GM12878 (cell line): ENCODE results near the gene STK11. TPM values are rescaled to one million over a fixed set of nuclear protein-coding genes. Genes with fewer than 3 reads are reported as not detected.

Experiments used
- ATAC-seq: fragments of 200-7000 bp; cut with Tn5 transposase; 3 replicates; pipeline ENCODE4 v1.9.1; 2020; ENCODE audit warnings: mild to moderate bottlenecking, moderate library complexity
- BruUV-seq: library from RNA; stranded (reverse); fragments of 400-500 nt; replicated peaks from 2 replicates; lab custom pipeline; 2021; lab: Mats Ljungman, UMichigan
- CTCF ChIA-PET: fragments of 300-600 bp; sonication (Branson Sonifier 250); formaldehyde crosslinking; extraction: SDS; loops from one replicate; lab custom pipeline; 2021; ENCODE audit warnings: inconsistent platforms; lab: Yijun Ruan, JAX
- POLR2A ChIA-PET: fragments of 350-600 bp; formaldehyde crosslinking; extraction: SDS; loops from one replicate; lab custom pipeline; 2021; ENCODE audit warnings: inconsistent platforms; lab: Charles Lee
- RAD21 ChIA-PET: fragments of 300-600 bp; sonication (Branson Sonifier 250); formaldehyde crosslinking; loops from one replicate; lab custom pipeline; 2023; ENCODE audit warnings: antibody characterized with exemption; ENCODE audit not compliant: unreplicated experiment; lab: Charles Lee
- SMC1A ChIA-PET: fragments of 300-600 bp; sonication (Branson Sonifier 250); formaldehyde crosslinking; loops from one replicate; lab custom pipeline; 2023; ENCODE audit not compliant: unreplicated experiment, uncharacterized antibody; lab: Charles Lee
- DNase-seq: peaks from one replicate; pipeline ENCODE4 v3.0.0-alpha.2; 2011; ENCODE audit warnings: low read depth, low spot score
- FAIRE-seq: peaks from 3 replicates; lab custom pipeline; 2011; peaks lifted over from hg19 to GRCh38; lab: Jason Lieb, UNC
- H2AFZ ChIP-seq: 2 replicates; pipeline ENCODE4 v1.6.0; 2011; ENCODE audit warnings: low read depth, low read length, control low read depth; ENCODE audit not compliant: control insufficient read depth
- H3K27ac ChIP-seq: 2 replicates; pipeline ENCODE4 v1.5.1; 2011; ENCODE audit warnings: control low read depth; ENCODE audit not compliant: control insufficient read depth, insufficient read depth
- H3K27me3 ChIP-seq, 2 experiments: replicated peaks in 1 of 2; 2 replicates each; pipeline versions ENCODE4 v1.6.0 to v1.6.1; 2011; ENCODE audit warnings: low read length in 1 of 2; ENCODE audit not compliant: control insufficient read depth in 2 of 2, insufficient read depth in 2 of 2
- H3K36me3 ChIP-seq, 2 experiments: 2 replicates each; pipeline ENCODE4 v1.5.1; 2011; ENCODE audit warnings: low read length in 1 of 2; ENCODE audit not compliant: control insufficient read depth in 2 of 2, insufficient read depth in 2 of 2
- H3K4me1 ChIP-seq: 2 replicates; pipeline ENCODE4 v1.6.1; 2011; ENCODE audit warnings: mild to moderate bottlenecking, low read length, moderate library complexity, mixed read lengths; ENCODE audit not compliant: control insufficient read depth, insufficient read depth
- H3K4me2 ChIP-seq: 2 replicates; pipeline ENCODE4 v1.6.0; 2011; ENCODE audit warnings: control low read depth; ENCODE audit not compliant: control insufficient read depth, insufficient read depth
- H3K4me3 ChIP-seq: fragments of 200-600 bp; sonication (generic); 2 replicates; pipeline ENCODE4 v1.5.1; 2016
- H3K79me2 ChIP-seq: 2 replicates; pipeline ENCODE4 v1.6.0; 2011; ENCODE audit warnings: low read length; ENCODE audit not compliant: control insufficient read depth, insufficient read depth
- H3K9ac ChIP-seq: 2 replicates; pipeline ENCODE4 v1.8.0; 2011; ENCODE audit warnings: low read length, control low read depth, mixed read lengths; ENCODE audit not compliant: control insufficient read depth, insufficient read depth
- H3K9me3 ChIP-seq: replicated peaks from 3 replicates; pipeline ENCODE4 v1.5.1; 2011; ENCODE audit warnings: mild to moderate bottlenecking, low read length; ENCODE audit not compliant: control insufficient read depth, insufficient read depth
- H4K20me1 ChIP-seq: 2 replicates; pipeline ENCODE4 v1.6.0; 2011; ENCODE audit not compliant: control insufficient read depth, insufficient read depth
- CEBPB ChIP-seq, 2 experiments: fragments of 150-350 bp in 1 of 2; IDR thresholded peaks; 2 replicates each; pipeline ENCODE4 v1.6.1; 2012 to 2014; ENCODE audit warnings: low read depth in 2 of 2, low read length in 2 of 2, borderline replicate concordance in 1 of 2, inconsistent platforms in 1 of 2
- GABPA ChIP-seq: IDR thresholded peaks from 2 replicates; pipeline ENCODE4 v1.6.1; 2014; ENCODE audit warnings: antibody characterized with exemption, low read depth, mild to moderate bottlenecking, inconsistent platforms
- NR2F1 ChIP-seq: fragments of 450-650 bp; conservative IDR thresholded peaks from 2 replicates; pipeline ENCODE4 v1.6.1; 2017; ENCODE audit warnings: mild to moderate bottlenecking
- PAX5 ChIP-seq: IDR thresholded peaks from 2 replicates; pipeline ENCODE4 v1.6.1; 2011; ENCODE audit warnings: low read depth, low read length, borderline replicate concordance
- RELA ChIP-seq: fragments of 450-650 bp; IDR thresholded peaks from 2 replicates; pipeline ENCODE4 v1.8.0; 2014; ENCODE audit warnings: borderline replicate concordance; ENCODE audit not compliant: partially characterized antibody
- RUNX3 ChIP-seq: IDR thresholded peaks from 2 replicates; pipeline ENCODE4 v1.6.1; 2012; ENCODE audit warnings: low read length, inconsistent platforms
- SPI1 ChIP-seq: IDR thresholded peaks from 2 replicates; pipeline ENCODE4 v1.6.1; 2011; ENCODE audit warnings: low read depth, mild to moderate bottlenecking, low read length, moderate library complexity, borderline replicate concordance; ENCODE audit not compliant: insufficient read depth
- TBL1XR1 ChIP-seq: IDR thresholded peaks from 2 replicates; pipeline ENCODE4 v1.6.1; 2012; ENCODE audit warnings: low read depth, low read length, improper control_type of control experiment
- ZNF622 ChIP-seq: fragments of 450-650 bp; IDR thresholded peaks from 2 replicates; pipeline ENCODE4 v1.6.1; 2017; ENCODE audit warnings: mild to moderate bottlenecking, inconsistent platforms
- WGBS: methylation state at CpG from one replicate; pipeline ENCODE4 v1.1.6; 2016; ENCODE audit warnings: low lambda C conversion rate; ENCODE audit not compliant: insufficient replicate concordance, insufficient coverage; ENCODE audit errors: missing lambda C conversion rate; 5-methylcytosine and 5-hydroxymethylcytosine counted together
- in situ Hi-C: fragments of 300-500 bp; cut with MboI; formaldehyde crosslinking; loops from 9 replicates; pipeline ENCODE4 v1.14.3; 2018; ENCODE audit warnings: mixed read lengths
- intact Hi-C: fragments of 100-400 bp; cut with micrococcal nuclease; formaldehyde crosslinking; loops from one replicate; pipeline ENCODE4 v1.14.2; 2022; ENCODE audit not compliant: unreplicated experiment
- polyA plus RNA-seq, 11 experiments: library from polyadenylated mRNA; depleted of rRNA in 4 of 11; unstranded in 6 of 11; stranded (reverse) in 5 of 11; fragments of >200 nt; fragmentation: Nextera tagmentation in 4 of 11; fragmentation: Illumina TruSeq in 1 of 11; extraction: Ambion mirVana in 4 of 11; extraction: Trizol in 1 of 11; gene quantifications; 1 replicate in 1 of 11; 2 replicates in 10 of 11; pipeline versions ENCODE4 v1.2.1 to v1.2.3, GENCODE V29; 2011 to 2016; ENCODE audit warnings: inconsistent platforms in 2 of 11, missing spikeins in 2 of 11, low read depth in 1 of 11
- total RNA-seq, 4 experiments: library from RNA; depleted of rRNA in 3 of 4; stranded (reverse); fragments of >200 nt in 3 of 4; fragmentation: Illumina TruSeq in 1 of 4; extraction: Trizol in 1 of 4; gene quantifications; 2 replicates each; pipeline versions ENCODE4 v1.2.1 to v1.2.3, GENCODE V29; 2013 to 2021
- TF ChIP-seq, protein P1 (sequence below): fragments of 450-650 bp; IDR thresholded peaks from 2 replicates; pipeline ENCODE4 v1.6.1; 2017; ENCODE audit warnings: low read depth, mild to moderate bottlenecking, moderate library complexity
- TF ChIP-seq, protein P2 (sequence below): fragments of 450-650 bp; formaldehyde crosslinking; IDR thresholded peaks from 2 replicates; pipeline ENCODE4 v1.4.0; 2022; ENCODE audit warnings: mild to moderate bottlenecking, moderate library complexity
- TF ChIP-seq, protein P3 (sequence below): fragments of 450-650 bp; conservative IDR thresholded peaks from 2 replicates; pipeline ENCODE4 v1.6.1; 2017; ENCODE audit warnings: mild to moderate bottlenecking, moderate library complexity

The STK11 gene
- total and polyA plus RNA-seq, 10 of the 15 experiments (the other 5 are each of a cell fraction or from before 2014, with no cell fraction given): 0.33 to 71.0 (median 23.8) TPM

DNA sequence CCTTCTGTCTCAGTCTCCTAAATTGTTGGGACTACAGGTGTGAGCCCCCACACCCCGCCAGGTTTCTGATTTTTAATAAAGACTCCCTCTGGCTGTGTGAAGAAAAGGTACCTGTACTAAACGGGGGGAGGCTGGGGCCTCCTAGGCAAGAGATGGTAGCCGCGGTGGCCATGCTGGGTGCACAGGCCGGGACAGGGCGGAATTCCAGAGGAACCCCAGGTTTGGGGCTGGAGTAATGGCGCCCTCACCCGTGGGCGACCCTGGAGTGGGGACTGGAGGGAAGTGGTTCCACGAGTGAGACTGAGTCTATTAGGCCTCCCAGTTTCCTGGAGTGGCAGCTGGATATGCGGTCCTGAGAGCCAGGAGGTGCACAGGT lies 33.8 kb downstream of the STK11 start (continued):
- TF ChIP-seq, protein P1, sequence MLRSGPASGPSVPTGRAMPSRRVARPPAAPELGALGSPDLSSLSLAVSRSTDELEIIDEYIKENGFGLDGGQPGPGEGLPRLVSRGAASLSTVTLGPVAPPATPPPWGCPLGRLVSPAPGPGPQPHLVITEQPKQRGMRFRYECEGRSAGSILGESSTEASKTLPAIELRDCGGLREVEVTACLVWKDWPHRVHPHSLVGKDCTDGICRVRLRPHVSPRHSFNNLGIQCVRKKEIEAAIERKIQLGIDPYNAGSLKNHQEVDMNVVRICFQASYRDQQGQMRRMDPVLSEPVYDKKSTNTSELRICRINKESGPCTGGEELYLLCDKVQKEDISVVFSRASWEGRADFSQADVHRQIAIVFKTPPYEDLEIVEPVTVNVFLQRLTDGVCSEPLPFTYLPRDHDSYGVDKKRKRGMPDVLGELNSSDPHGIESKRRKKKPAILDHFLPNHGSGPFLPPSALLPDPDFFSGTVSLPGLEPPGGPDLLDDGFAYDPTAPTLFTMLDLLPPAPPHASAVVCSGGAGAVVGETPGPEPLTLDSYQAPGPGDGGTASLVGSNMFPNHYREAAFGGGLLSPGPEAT: no peak
- TF ChIP-seq, all 136 proteins: peak for 0

DNA sequence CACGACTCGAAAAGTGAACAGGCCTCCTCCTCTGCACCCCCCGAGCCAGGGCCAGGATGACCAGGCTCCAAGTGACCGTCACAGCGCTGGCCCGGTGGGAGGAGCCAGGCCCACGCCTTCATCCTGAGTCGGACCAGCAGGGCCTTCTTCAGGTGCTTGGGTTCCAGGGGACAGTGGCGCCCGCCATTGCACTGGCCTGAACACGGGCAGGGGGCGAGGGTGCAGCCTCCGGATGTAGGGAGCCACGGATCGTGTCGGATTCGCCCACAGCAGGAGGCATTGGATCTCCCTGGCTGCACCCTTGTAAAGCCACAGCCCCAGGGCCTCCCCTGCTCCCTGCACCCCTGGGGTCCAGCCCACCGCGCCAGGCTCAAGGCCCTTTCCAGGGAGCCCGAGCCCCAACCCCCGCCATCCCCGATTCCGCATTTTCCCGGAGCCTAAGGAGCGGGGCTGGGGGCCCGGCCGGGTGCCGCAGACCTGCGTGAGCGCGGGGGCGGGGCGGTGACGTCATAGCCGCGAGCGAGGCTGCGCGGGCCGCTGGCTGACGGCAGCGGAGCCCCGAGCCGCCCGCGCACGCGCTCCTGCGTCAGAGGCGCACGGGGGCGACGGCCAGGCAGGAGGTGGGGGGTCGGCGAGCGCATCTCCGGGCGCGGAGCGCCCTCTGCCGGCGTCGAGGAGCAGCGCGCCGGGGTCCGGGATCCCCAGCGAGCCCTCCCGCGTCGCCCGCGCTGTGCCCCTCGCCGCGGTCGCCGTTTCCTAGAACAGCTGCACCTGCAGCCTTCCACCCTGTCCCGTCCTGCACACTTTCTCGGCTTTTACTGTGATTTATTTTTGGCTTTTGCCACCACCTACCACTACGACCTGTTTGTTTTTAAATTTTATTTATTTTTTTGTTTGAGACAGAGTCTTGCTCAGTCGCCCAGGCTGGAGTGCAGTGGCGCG lies 34.5 kb downstream of the STK11 start:
- in situ Hi-C loops: no loop called here
- peak overlapping the region; percentile 60; the same call in 1 of the 2 replicates for H3K4me3 ChIP-seq
- WGBS: 8% methylated on average over 79 of the region's 84 CpGs
- H3K4me2 ChIP-seq: peak overlapping the region; percentile 85
- H3K79me2 ChIP-seq: peaks cover 17% of the 10 kb centered on the region
- RAD21 ChIA-PET: interaction anchor here (0.8 to 2.0 kb wide), 5 partner anchors 17 to 466 kb away, joined by 3 to 18 read pairs (median 5); partner anchors contain the start of gene CIRBP
- H2AFZ ChIP-seq: peak overlapping the region; percentile 71; the same call in 1 of the 2 replicates
- POLR2A ChIA-PET: interaction anchor here (7.7 kb wide), 1 partner anchor 26 kb away, joined by 184 read pairs; the partner anchor contains the start of gene CIRBP
- intact Hi-C loops: loop anchor here (5.0 to 10.0 kb wide), 2 partner anchors 138 to 315 kb away; partner anchors contain the start of genes ARID3A and GPX4
- ATAC-seq (peak; percentile 59), DNase-seq (no peak), FAIRE-seq (no peak)
- no peak overlapping the region for H3K27ac ChIP-seq
- no peaks in the 10 kb centered on the region; a peak in 1 of 4 replicates for H3K36me3 ChIP-seq
- H3K9ac ChIP-seq: 0 out of 2 replicates have a peak overlapping the region, but pooled peaks have one; percentile 8
- peaks cover 0 to 10% of the 10 kb centered on the region in 2 experiments; a peak in 3 of 4 replicates for H3K27me3 ChIP-seq
- H3K9me3 ChIP-seq: no peaks in the 10 kb centered on the region; the same call in 2 of the 3 replicates
- no peaks in the 10 kb centered on the region for H4K20me1 ChIP-seq
- BruUV-seq: no TSS peak
- SMC1A ChIA-PET: interaction anchor here (1.4 to 6.9 kb wide), 2 partner anchors 27 to 127 kb away, joined by 7 to 172 read pairs; partner anchors contain the start of gene CIRBP
- CTCF ChIA-PET: interaction anchor here (0.6 to 6.1 kb wide), 11 partner anchors 13 to 376 kb away, joined by 3 to 363 read pairs (median 3); partner anchors contain the start of genes CIRBP, CNN2 and RNU6-2
- H3K4me1 ChIP-seq: peaks cover 23% of the 10 kb centered on the region
- TF ChIP-seq TBL1XR1: peak; percentile 14; the same call in 1 of the 2 replicates
- peak; percentile 47; the same call in 1 of the 2 replicates for TF ChIP-seq PAX5
- TF ChIP-seq RELA: peak; percentile 88
- no peak for TF ChIP-seq GABPA
- no peak for TF ChIP-seq CEBPB (IDR thresholded peaks at IDR 0.05; ENCODE audit: borderline replicate concordance in 1 of 2, low read depth in 2 of 2, low read length in 2 of 2)
- no peak for TF ChIP-seq SPI1
- TF ChIP-seq, protein P2, sequence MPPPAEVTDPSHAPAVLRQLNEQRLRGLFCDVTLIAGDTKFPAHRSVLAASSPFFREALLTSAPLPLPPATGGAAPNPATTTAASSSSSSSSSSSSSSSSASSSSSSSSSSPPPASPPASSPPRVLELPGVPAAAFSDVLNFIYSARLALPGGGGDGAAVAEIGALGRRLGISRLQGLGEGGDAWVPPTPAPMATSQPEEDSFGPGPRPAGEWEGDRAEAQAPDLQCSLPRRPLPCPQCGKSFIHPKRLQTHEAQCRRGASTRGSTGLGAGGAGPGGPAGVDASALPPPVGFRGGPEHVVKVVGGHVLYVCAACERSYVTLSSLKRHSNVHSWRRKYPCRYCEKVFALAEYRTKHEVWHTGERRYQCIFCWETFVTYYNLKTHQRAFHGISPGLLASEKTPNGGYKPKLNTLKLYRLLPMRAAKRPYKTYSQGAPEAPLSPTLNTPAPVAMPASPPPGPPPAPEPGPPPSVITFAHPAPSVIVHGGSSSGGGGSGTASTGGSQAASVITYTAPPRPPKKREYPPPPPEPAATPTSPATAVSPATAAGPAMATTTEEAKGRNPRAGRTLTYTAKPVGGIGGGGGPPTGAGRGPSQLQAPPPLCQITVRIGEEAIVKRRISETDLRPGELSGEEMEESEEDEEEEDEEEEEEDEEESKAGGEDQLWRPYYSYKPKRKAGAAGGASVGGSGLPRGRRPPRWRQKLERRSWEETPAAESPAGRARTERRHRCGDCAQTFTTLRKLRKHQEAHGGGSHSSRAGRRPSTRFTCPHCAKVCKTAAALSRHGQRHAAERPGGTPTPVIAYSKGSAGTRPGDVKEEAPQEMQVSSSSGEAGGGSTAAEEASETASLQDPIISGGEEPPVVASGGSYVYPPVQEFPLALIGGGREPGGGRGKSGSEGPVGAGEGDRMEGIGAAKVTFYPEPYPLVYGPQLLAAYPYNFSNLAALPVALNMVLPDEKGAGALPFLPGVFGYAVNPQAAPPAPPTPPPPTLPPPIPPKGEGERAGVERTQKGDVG (CRISPR knock-in tag): no peak
- no peak for TF ChIP-seq RUNX3
- TF ChIP-seq, protein P3, sequence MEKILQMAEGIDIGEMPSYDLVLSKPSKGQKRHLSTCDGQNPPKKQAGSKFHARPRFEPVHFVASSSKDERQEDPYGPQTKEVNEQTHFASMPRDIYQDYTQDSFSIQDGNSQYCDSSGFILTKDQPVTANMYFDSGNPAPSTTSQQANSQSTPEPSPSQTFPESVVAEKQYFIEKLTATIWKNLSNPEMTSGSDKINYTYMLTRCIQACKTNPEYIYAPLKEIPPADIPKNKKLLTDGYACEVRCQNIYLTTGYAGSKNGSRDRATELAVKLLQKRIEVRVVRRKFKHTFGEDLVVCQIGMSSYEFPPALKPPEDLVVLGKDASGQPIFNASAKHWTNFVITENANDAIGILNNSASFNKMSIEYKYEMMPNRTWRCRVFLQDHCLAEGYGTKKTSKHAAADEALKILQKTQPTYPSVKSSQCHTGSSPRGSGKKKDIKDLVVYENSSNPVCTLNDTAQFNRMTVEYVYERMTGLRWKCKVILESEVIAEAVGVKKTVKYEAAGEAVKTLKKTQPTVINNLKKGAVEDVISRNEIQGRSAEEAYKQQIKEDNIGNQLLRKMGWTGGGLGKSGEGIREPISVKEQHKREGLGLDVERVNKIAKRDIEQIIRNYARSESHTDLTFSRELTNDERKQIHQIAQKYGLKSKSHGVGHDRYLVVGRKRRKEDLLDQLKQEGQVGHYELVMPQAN: peak; percentile 69
- TF ChIP-seq NR2F1: peak; percentile 82
- no peak for TF ChIP-seq ZNF622
